ENCODE measurements around the gene SNTG2.

GRCh38 chr2:1249897-1250687, 299.4 kb downstream of the SNTG2 start:
- TF ChIP-seq CTCF (IDR thresholded peaks at IDR 0.05) (no peak), POLR2A (IDR thresholded peaks at IDR 0.05) (no peak)

Data from heart left ventricle (tissue), 13 donors.